Osteoblast (primary cell): Measurements from ENCODE around the gene PARP14. TPM values are rescaled to one million over a fixed set of nuclear protein-coding genes. Genes with fewer than 3 reads are reported as not detected.

Experiments
- DNase-seq: peaks from one replicate; pipeline ENCODE4 v3.0.0; 2011; ENCODE audit warnings: low spot score, mixed read lengths; ENCODE audit not compliant: insufficient read length; ENCODE audit errors: missing footprints
- H2AFZ ChIP-seq: 2 replicates; pipeline ENCODE4 v1.6.0; 2011; ENCODE audit warnings: mild to moderate bottlenecking, low read length
- H3K27ac ChIP-seq: 2 replicates; pipeline ENCODE4 v1.5.1; 2011; ENCODE audit warnings: mild to moderate bottlenecking, low read depth, low read length, moderate library complexity
- H3K27me3 ChIP-seq: 2 replicates; pipeline ENCODE4 v1.6.0; 2012; ENCODE audit warnings: mild to moderate bottlenecking, control low read depth, inconsistent platforms, low read length, moderate library complexity; ENCODE audit not compliant: insufficient read depth
- H3K36me3 ChIP-seq: 2 replicates; pipeline ENCODE4 v1.5.1; 2011; ENCODE audit warnings: mild to moderate bottlenecking, low read length, control low read depth, moderate library complexity; ENCODE audit not compliant: insufficient read depth
- H3K4me1 ChIP-seq: 2 replicates; pipeline ENCODE4 v1.5.1; 2011; ENCODE audit warnings: mild to moderate bottlenecking, low read length, control low read depth, moderate library complexity; ENCODE audit not compliant: insufficient read depth
- H3K4me2 ChIP-seq: 2 replicates; pipeline ENCODE4 v1.6.0; 2011; ENCODE audit warnings: mild to moderate bottlenecking, low read length; ENCODE audit not compliant: insufficient read depth
- H3K4me3 ChIP-seq: fragments of 200-600 bp; sonication (generic); 3 replicates; pipeline ENCODE4 v1.5.1; 2012; ENCODE audit warnings: mild to moderate bottlenecking, low read length, inconsistent platforms; ENCODE audit not compliant: insufficient read depth
- H3K79me2 ChIP-seq: 2 replicates; pipeline ENCODE4 v1.6.0; 2012; ENCODE audit warnings: mild to moderate bottlenecking, low read length, control low read depth, inconsistent platforms; ENCODE audit not compliant: insufficient read depth
- H3K9me3 ChIP-seq: 2 replicates; pipeline ENCODE4 v1.5.1; 2011; ENCODE audit warnings: low read depth, low read length, control low read depth
- H4K20me1 ChIP-seq: 2 replicates; pipeline ENCODE4 v1.6.0; 2012; ENCODE audit warnings: mild to moderate bottlenecking, low read length, control low read depth; ENCODE audit not compliant: insufficient read depth
- CTCF ChIP-seq: IDR thresholded peaks from 2 replicates; pipeline ENCODE4 v1.5.1; 2011; ENCODE audit warnings: mild to moderate bottlenecking, low read depth, low read length, moderate library complexity; ENCODE audit errors: extremely low read depth
- total RNA-seq: library from RNA; depleted of rRNA; stranded (reverse); fragments of >200 nt; gene quantifications from 2 replicates; pipeline ENCODE4 v1.2.3, GENCODE V29; 2012

PARP14 gene
- total RNA-seq, 1 donor: 84.3 TPM

GRCh38 chr3:122665881-122666280, 14.8 kb upstream of the PARP14 start:
- TF ChIP-seq CTCF: no peak
- H4K20me1 ChIP-seq: no peaks in the 10 kb centered on the region
- H3K9me3 ChIP-seq: no peaks in the 10 kb centered on the region
- DNase-seq: no peak
- H3K4me3 ChIP-seq: no peak overlapping the region
- H3K27me3 ChIP-seq: no peaks in the 10 kb centered on the region
- no peak overlapping the region for H3K27ac ChIP-seq
- peaks cover 12% of the 10 kb centered on the region for H3K4me1 ChIP-seq
- H2AFZ ChIP-seq: no peak overlapping the region
- H3K79me2 ChIP-seq: no peaks in the 10 kb centered on the region
- H3K36me3 ChIP-seq: no peaks in the 10 kb centered on the region
- no peak overlapping the region for H3K4me2 ChIP-seq

GRCh38 chr3:122668930-122669730, 11.5 kb upstream of the PARP14 start:
- peak; percentile 60 for DNase-seq
- Histone ChIP-seq H2AFZ (peak overlapping the region; percentile 58), H4K20me1 (no peaks in the 10 kb centered on the region), H3K27me3 (no peaks in the 10 kb centered on the region), H3K79me2 (no peaks in the 10 kb centered on the region), H3K9me3 (no peaks in the 10 kb centered on the region), H3K4me2 (peak overlapping the region; percentile 58), H3K27ac (no peak overlapping the region), H3K4me1 (peaks cover 12% of the 10 kb centered on the region), H3K36me3 (no peaks in the 10 kb centered on the region), H3K4me3 (no peak overlapping the region)
- no peak for TF ChIP-seq CTCF

GRCh38 chr3:122671553-122671952, 9.1 kb upstream of the PARP14 start:
- peaks cover 12% of the 10 kb centered on the region for H3K4me1 ChIP-seq

More at GRCh38 chr3:122671553-122671952, 9.1 kb upstream of the PARP14 start:
- Histone ChIP-seq H4K20me1 (no peaks in the 10 kb centered on the region), H3K79me2 (no peaks in the 10 kb centered on the region), H3K4me2 (no peak overlapping the region), H3K27me3 (no peaks in the 10 kb centered on the region), H3K9me3 (no peaks in the 10 kb centered on the region), H3K36me3 (no peaks in the 10 kb centered on the region), H2AFZ (no peak overlapping the region), H3K27ac (no peak overlapping the region), H3K4me3 (no peak overlapping the region)
- no peak for TF ChIP-seq CTCF
- no peak for DNase-seq
